Measurements from ENCODE around the gene DPP8.

DPP8 gene

GRCh38 chr15:65547841-65548240, 30.4 kb upstream of the DPP8 start:
- TF ChIP-seq CTCF (IDR thresholded peaks at IDR 0.05; ENCODE audit: borderline replicate concordance, extremely low read depth, low read length, poor library complexity, severe bottlenecking) (no peak), EZH2 (IDR thresholded peaks at IDR 0.05; ENCODE audit: borderline replicate concordance, low read depth, low read length, severe bottlenecking) (no peak)

GRCh38 chr15:65541231-65541820, 23.8 kb upstream of the DPP8 start:
- peaks cover 95% of the 10 kb centered on the region for H3K79me2 ChIP-seq (ENCODE audit: insufficient read depth, low read length)
- H3K27me3 ChIP-seq (ENCODE audit: insufficient read depth, low read length, poor library complexity), result no peaks in the 10 kb centered on the region
- peaks cover 58% of the 10 kb centered on the region; the same call in 1 of the 2 replicates for H4K20me1 ChIP-seq (ENCODE audit: insufficient read depth, low read length)
- DNase-seq (no peak), ATAC-seq (ENCODE audit: insufficient read depth, low read depth) (no peak)
- TF ChIP-seq CTCF (IDR thresholded peaks at IDR 0.05; ENCODE audit: borderline replicate concordance, extremely low read depth, low read length, poor library complexity, severe bottlenecking) (no peak), EZH2 (IDR thresholded peaks at IDR 0.05; ENCODE audit: borderline replicate concordance, low read depth, low read length, severe bottlenecking) (no peak)
- no peaks in the 10 kb centered on the region for H3K9me3 ChIP-seq (ENCODE audit: insufficient read depth, low read length, severe bottlenecking)
- no peaks in the 10 kb centered on the region for H3K4me1 ChIP-seq (ENCODE audit: insufficient read depth, low read length)
- no peaks in the 10 kb centered on the region for H3K36me3 ChIP-seq (ENCODE audit: insufficient read depth, low read length)
- no peak overlapping the region for H2AFZ ChIP-seq (ENCODE audit: low read depth, low read length)
- H3K4me3 ChIP-seq (ENCODE audit: low read depth in 1 of 2, low read length in 2 of 2), result no peak overlapping the region
- no peak overlapping the region for H3K4me2 ChIP-seq (ENCODE audit: insufficient read depth, low read length)
- no peak overlapping the region for H3K9ac ChIP-seq (ENCODE audit: low read depth, low read length)
- H3K27ac ChIP-seq (ENCODE audit: low read length), result no peak overlapping the region

More at GRCh38 chr15:65547841-65548240, 30.4 kb upstream of the DPP8 start:
- Histone ChIP-seq H4K20me1 (ENCODE audit: insufficient read depth, low read length) (peaks cover 61% of the 10 kb centered on the region), H3K36me3 (ENCODE audit: insufficient read depth, low read length) (peaks cover 4% of the 10 kb centered on the region; the same call in 1 of the 2 replicates), H3K9ac (ENCODE audit: low read depth, low read length) (no peak overlapping the region), H3K4me1 (ENCODE audit: insufficient read depth, low read length) (no peaks in the 10 kb centered on the region), H3K27ac (ENCODE audit: low read length) (no peak overlapping the region), H3K9me3 (ENCODE audit: insufficient read depth, low read length, severe bottlenecking) (no peaks in the 10 kb centered on the region), H3K4me2 (ENCODE audit: insufficient read depth, low read length) (no peak overlapping the region), H3K4me3 (ENCODE audit: low read depth in 1 of 2, low read length in 2 of 2) (no peak overlapping the region), H3K79me2 (ENCODE audit: insufficient read depth, low read length) (peaks cover 90% of the 10 kb centered on the region), H2AFZ (ENCODE audit: low read depth, low read length) (no peak overlapping the region), H3K27me3 (ENCODE audit: insufficient read depth, low read length, poor library complexity) (no peaks in the 10 kb centered on the region)
- no peak for DNase-seq
- ATAC-seq (ENCODE audit: insufficient read depth, low read depth), result no peak

GRCh38 chr15:65540314-65540713, 22.8 kb upstream of the DPP8 start:
- TF ChIP-seq CTCF (IDR thresholded peaks at IDR 0.05; ENCODE audit: borderline replicate concordance, extremely low read depth, low read length, poor library complexity, severe bottlenecking) (no peak), EZH2 (IDR thresholded peaks at IDR 0.05; ENCODE audit: borderline replicate concordance, low read depth, low read length, severe bottlenecking) (no peak)
- Histone ChIP-seq H2AFZ (ENCODE audit: low read depth, low read length) (no peak overlapping the region), H3K27me3 (ENCODE audit: insufficient read depth, low read length, poor library complexity) (no peaks in the 10 kb centered on the region), H3K36me3 (ENCODE audit: insufficient read depth, low read length) (peaks cover 10% of the 10 kb centered on the region; the same call in 1 of the 2 replicates), H3K4me1 (ENCODE audit: insufficient read depth, low read length) (no peaks in the 10 kb centered on the region), H3K4me3 (ENCODE audit: low read depth in 1 of 2, low read length in 2 of 2) (no peak overlapping the region), H3K79me2 (ENCODE audit: insufficient read depth, low read length) (peaks cover 97% of the 10 kb centered on the region), H3K9ac (ENCODE audit: low read depth, low read length) (no peak overlapping the region), H3K4me2 (ENCODE audit: insufficient read depth, low read length) (no peak overlapping the region), H3K27ac (ENCODE audit: low read length) (no peak overlapping the region), H3K9me3 (ENCODE audit: insufficient read depth, low read length, severe bottlenecking) (no peaks in the 10 kb centered on the region), H4K20me1 (ENCODE audit: insufficient read depth, low read length) (peaks cover 63% of the 10 kb centered on the region; the same call in 1 of the 2 replicates)
- ATAC-seq (ENCODE audit: insufficient read depth, low read depth), result no peak
- DNase-seq, result no peak

Measured in DND-41 (cell line).